HG02884 (cell line): ENCODE measurements around the gene CCDC200.
"Not testable (repeated sequence)": the region's sequence is repeated elsewhere in the genome, so short reads cannot be mapped to it uniquely, and the experiment has no call there.

ENCODE experiments used
- ATAC-seq: cut with Tn5 transposase; IDR thresholded peaks from one replicate; pipeline ENCODE4 v1.9.1; 2021; ENCODE audit warnings: mild to moderate bottlenecking, moderate library complexity; ENCODE audit not compliant: unreplicated experiment

CCDC200 gene

DNA sequence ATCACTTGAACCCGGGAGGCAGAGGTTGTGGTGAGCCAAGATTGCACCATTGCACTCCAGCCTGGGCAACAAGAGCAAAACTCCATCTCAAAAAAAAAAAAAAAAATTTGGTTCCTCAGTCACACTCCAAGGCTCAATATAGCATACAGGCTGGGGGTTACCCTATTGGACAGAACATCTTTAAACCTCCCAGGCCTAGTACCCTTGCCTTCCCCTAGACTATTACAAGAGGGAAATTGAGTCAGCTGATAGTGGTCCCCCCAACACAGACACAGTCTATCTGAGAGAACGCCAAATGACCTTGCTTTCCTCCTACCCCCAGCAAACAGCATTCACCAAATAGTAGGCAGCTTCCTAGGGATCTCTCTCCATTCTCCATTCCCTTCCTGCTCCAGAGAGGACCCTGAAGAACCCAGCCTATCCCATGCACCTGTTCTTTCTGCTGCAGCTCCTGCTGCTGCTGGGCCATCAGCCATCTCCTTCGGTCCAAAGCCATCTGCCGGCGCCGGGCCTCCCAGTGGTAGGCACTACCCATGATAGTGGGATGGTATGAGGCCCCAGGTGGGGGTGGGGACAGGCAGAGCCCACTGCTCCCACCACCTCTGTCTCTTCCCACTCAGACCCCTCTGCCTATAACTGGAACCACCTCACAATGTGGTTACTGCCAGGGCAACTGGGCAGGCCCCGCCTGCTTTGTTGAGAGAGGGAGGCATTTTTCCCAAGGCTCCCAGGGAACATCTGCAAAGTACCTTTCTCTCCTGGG, at the start of gene CCDC200:
TSS of gene CCDC200 (minus strand) at position 604 of the 763 bp plus-strand sequence. CDS start at position 535, 69 bp downstream.
- ATAC-seq: not testable (repeated sequence)

- ATAC-seq: not testable (repeated sequence)
Observed at GRCh38 chr17:43272914-43273313, 44.5 kb upstream of the CCDC200 start.

- ATAC-seq: not testable (repeated sequence)
Observed at GRCh38 chr17:43272483-43272882, 44.1 kb upstream of the CCDC200 start.

GRCh38 chr17:43270552-43271504, 42.4 kb upstream of the CCDC200 start:
- not testable (repeated sequence) for ATAC-seq

- ATAC-seq: not testable (repeated sequence)
Observed at GRCh38 chr17:43246456-43246855, 18.0 kb upstream of the CCDC200 start.

- ATAC-seq: not testable (repeated sequence)
Observed at GRCh38 chr17:43240596-43241352, 12.4 kb upstream of the CCDC200 start.

DNA sequence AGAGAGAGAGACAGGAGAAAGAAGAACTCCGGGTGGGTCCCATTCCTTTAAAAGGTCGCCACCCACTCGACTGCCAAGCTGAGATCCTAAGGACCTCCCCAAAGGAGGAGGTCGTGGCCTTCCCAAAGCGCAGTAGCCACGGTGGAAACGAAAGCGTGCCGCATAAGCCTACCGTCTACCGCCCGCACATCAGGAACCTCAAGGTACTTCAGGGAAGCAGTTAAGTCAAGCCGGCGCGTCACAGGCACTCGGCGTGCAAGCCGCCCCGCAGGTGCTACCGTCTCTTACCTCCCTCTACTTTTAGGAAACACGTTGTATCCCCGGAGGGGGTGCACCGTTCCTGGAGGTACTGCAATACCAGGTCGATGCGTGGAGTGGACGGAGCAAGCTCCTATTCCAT, 11.2 kb upstream of the CCDC200 start:
- ATAC-seq: not testable (repeated sequence)

DNA sequence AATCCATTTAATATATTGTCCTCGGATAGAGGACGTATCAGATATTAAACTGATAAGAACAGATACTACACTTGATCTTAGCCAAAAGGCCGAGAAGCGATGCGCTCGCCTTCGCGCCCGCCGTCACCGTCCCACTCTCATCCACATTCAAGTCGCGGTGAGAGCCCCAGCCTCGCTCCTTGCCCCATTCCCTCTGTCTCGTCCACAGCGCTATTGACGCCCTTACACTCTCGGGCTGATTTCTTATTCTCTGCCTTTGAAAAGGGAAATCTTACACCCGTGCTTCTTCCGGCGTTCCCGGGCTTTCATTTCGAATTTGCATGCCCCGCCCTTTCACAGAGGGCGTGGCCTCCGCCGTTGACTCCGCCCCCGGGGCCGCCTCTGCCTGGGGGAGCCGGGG, 5.5 kb upstream of the CCDC200 start, which contains the start of gene RNU2-1:
TSS of gene RNU2-1 (minus strand) at position 101 of the 400 bp plus-strand sequence.
- ATAC-seq: not testable (repeated sequence)

DNA sequence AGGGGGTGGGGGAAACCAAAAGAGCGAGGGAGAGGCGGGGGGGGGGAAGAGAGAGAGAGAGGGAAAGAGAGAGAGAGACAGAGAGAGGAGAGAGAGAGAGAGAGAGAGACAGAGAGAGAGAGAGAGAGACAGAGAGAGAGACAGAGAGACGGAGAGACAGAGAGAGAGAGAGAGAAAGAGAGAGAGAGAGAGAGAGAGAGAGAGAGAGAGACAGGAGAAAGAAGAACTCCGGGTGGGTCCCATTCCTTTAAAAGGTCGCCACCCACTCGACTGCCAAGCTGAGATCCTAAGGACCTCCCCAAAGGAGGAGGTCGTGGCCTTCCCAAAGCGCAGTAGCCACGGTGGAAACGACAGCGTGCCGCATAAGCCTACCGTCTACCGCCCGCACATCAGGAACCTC, 4.8 kb upstream of the CCDC200 start:
- ATAC-seq: not testable (repeated sequence)

- ATAC-seq: not testable (repeated sequence)
Observed at GRCh38 chr17:43232021-43232699, 3.7 kb upstream of the CCDC200 start.

- not testable (repeated sequence) for ATAC-seq
Observed at GRCh38 chr17:43231205-43232020, 3.0 kb upstream of the CCDC200 start.

DNA sequence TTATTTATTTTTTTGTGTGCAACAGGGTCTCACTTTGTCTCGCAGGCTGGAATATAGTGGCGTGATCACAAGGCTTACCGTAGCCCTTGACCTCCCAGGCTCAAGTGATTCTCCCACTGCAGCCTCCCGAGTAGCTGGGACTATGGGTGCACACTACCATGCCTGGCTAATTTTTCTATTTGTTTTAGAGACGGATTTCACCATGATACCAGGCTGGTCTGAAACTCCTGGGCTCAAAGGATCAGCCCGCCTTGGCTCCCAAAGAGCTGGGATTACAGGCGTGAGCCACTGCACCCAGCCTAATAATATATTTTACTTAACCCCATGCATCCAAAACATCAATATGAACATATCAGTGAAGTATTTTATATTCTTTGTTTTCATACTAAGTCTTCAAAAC, 2.0 kb downstream of the CCDC200 start:
- ATAC-seq: no peak

- ATAC-seq: no peak
Observed at GRCh38 chr17:43224146-43224705, 4.2 kb downstream of the CCDC200 start.

- ATAC-seq: no peak
Observed at GRCh38 chr17:43220511-43221125, 7.8 kb downstream of the CCDC200 start.

GRCh38 chr17:43219746-43220380, 8.6 kb downstream of the CCDC200 start:
- ATAC-seq: no peak

DNA sequence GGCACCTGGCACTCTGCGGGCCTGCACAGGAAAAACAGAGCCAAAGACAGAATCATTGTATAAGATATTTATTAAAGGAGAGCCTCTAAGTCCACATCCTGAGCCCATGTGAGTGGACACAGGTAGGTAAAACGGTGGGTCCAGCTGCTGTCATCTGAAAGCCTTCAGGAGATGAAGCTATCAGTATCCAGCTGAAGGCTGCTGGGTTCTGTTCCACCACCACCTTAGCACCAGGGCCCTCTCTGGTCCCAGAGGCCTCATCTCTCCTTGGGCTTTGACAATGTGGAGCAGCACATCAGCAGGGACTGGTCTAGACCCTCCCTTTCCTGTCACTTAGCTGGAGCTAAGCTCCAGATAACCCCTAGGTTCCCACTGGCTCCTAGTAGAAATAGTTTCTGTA, 9.4 kb downstream of the CCDC200 start:
- no peak for ATAC-seq

- no peak for ATAC-seq
Observed at GRCh38 chr17:43217614-43218087, 10.8 kb downstream of the CCDC200 start.
